ENCODE measurements around the gene GRAMD2B. TPM values are rescaled to one million over a fixed set of nuclear protein-coding genes. Genes with fewer than 3 reads are reported as not detected.

Gene GRAMD2B
- total and polyA plus RNA-seq, 9 donors: 19.2 to 99.0 (median 32.2) TPM

GRCh38 chr5:126419102-126419501, 4.1 kb upstream of the GRAMD2B start:
- intact Hi-C loops (cut with DNase I): loop anchor here in 1 of 4 donors (5.0 to 10.0 kb wide), 2 partner anchors 64 to 118 kb away; no protein-coding TSS in a partner anchor
- H3K4me1 ChIP-seq (ENCODE audit: insufficient read depth): peaks cover 10% of the 10 kb centered on the region
- no peak for DNase-seq
- 94 to 96% (median 94%) methylated on average over 5 of the region's 5 CpGs for WGBS, 3 donors
- no peaks in the 10 kb centered on the region for H3K36me3 ChIP-seq
- no peaks in the 10 kb centered on the region for H3K27me3 ChIP-seq
- no peak overlapping the region for H3K4me3 ChIP-seq
- H3K9me3 ChIP-seq: no peaks in the 10 kb centered on the region
- TF ChIP-seq EP300 (IDR thresholded peaks at IDR 0.05): no peak
- no peak for TF ChIP-seq CTCF (IDR thresholded peaks at IDR 0.05)
- no peak for TF ChIP-seq POLR2A (IDR thresholded peaks at IDR 0.05)
- no peak overlapping the region for H3K27ac ChIP-seq

GRCh38 chr5:126428421-126428820, 5.2 kb downstream of the GRAMD2B start:
- no peak for TF ChIP-seq POLR2A (IDR thresholded peaks at IDR 0.05)
- TF ChIP-seq CTCF (IDR thresholded peaks at IDR 0.05): no peak
- no peak for TF ChIP-seq EP300 (IDR thresholded peaks at IDR 0.05)
- H3K27ac ChIP-seq: no peak overlapping the region
- no peak for DNase-seq
- no peak overlapping the region for H3K4me3 ChIP-seq
- no peaks in the 10 kb centered on the region for H3K27me3 ChIP-seq
- H3K36me3 ChIP-seq: no peaks in the 10 kb centered on the region
- intact Hi-C loops (cut with DNase I): loop anchor here in 2 of 4 donors (10.0 kb wide), 1 partner anchor 46 kb away; no protein-coding TSS in a partner anchor
- no peaks in the 10 kb centered on the region for H3K9me3 ChIP-seq
- WGBS, 3 donors: 0 to 22% (median 21%) methylated on average over 2 of the region's 2 CpGs
- peaks cover 9% of the 10 kb centered on the region for H3K4me1 ChIP-seq (ENCODE audit: insufficient read depth)

GRCh38 chr5:126430631-126431030, 7.4 kb downstream of the GRAMD2B start:
- H3K27ac ChIP-seq: no peak overlapping the region
- H3K9me3 ChIP-seq: no peaks in the 10 kb centered on the region
- H3K27me3 ChIP-seq: no peaks in the 10 kb centered on the region
- no peak overlapping the region for H3K4me3 ChIP-seq
- TF ChIP-seq POLR2A (IDR thresholded peaks at IDR 0.05): no peak
- TF ChIP-seq CTCF (IDR thresholded peaks at IDR 0.05): no peak
- TF ChIP-seq EP300 (IDR thresholded peaks at IDR 0.05): no peak
- peaks cover 14% of the 10 kb centered on the region for H3K4me1 ChIP-seq (ENCODE audit: insufficient read depth)
- no peak for DNase-seq
- intact Hi-C loops (cut with DNase I): no loop called here
- no peaks in the 10 kb centered on the region for H3K36me3 ChIP-seq

GRCh38 chr5:126433701-126434100, 10.5 kb downstream of the GRAMD2B start:
- DNase-seq: no peak
- Histone ChIP-seq H3K9me3 (no peaks in the 10 kb centered on the region), H3K4me3 (no peak overlapping the region), H3K4me1 (ENCODE audit: insufficient read depth) (peaks cover 12% of the 10 kb centered on the region), H3K27ac (no peak overlapping the region), H3K36me3 (no peaks in the 10 kb centered on the region), H3K27me3 (no peaks in the 10 kb centered on the region)
- intact Hi-C loops (cut with DNase I): no loop called here
- no peak for TF ChIP-seq EP300 (IDR thresholded peaks at IDR 0.05)
- no peak for TF ChIP-seq CTCF (IDR thresholded peaks at IDR 0.05)
- no peak for TF ChIP-seq POLR2A (IDR thresholded peaks at IDR 0.05)
